Measurements from ENCODE around the gene CECR2.

- TF ChIP-seq, protein P1, sequence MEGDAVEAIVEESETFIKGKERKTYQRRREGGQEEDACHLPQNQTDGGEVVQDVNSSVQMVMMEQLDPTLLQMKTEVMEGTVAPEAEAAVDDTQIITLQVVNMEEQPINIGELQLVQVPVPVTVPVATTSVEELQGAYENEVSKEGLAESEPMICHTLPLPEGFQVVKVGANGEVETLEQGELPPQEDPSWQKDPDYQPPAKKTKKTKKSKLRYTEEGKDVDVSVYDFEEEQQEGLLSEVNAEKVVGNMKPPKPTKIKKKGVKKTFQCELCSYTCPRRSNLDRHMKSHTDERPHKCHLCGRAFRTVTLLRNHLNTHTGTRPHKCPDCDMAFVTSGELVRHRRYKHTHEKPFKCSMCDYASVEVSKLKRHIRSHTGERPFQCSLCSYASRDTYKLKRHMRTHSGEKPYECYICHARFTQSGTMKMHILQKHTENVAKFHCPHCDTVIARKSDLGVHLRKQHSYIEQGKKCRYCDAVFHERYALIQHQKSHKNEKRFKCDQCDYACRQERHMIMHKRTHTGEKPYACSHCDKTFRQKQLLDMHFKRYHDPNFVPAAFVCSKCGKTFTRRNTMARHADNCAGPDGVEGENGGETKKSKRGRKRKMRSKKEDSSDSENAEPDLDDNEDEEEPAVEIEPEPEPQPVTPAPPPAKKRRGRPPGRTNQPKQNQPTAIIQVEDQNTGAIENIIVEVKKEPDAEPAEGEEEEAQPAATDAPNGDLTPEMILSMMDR (IDR thresholded peaks at IDR 0.05) = no peak
- no peak for TF ChIP-seq POLR2A (IDR thresholded peaks at IDR 0.05)
Observed at GRCh38 chr22:17475318-17476230, 106.3 kb downstream of the CECR2 start.
